ENCODE measurements around the gene PSMG4.

GRCh38 chr6:3277251-3277650 lies 18.5 kb downstream of the PSMG4 start:
- TF ChIP-seq POLR2AphosphoS5 (IDR thresholded peaks at IDR 0.05; ENCODE audit: low read depth, low read length) (no peak), CTCF (IDR thresholded peaks at IDR 0.05 in 2 of 3, conservative IDR thresholded peaks at IDR 0.05 in 1 of 3; ENCODE audit: borderline replicate concordance in 1 of 3, insufficient read depth in 1 of 3, low read depth in 2 of 3, low read length in 2 of 3) (no peak), POLR2A (IDR thresholded peaks at IDR 0.05; ENCODE audit: borderline replicate concordance, extremely low read depth, insufficient read depth, insufficient read length) (no peak), EZH2 (IDR thresholded peaks at IDR 0.05) (no peak), JUND (IDR thresholded peaks at IDR 0.05) (no peak), ZNF274 (IDR thresholded peaks at IDR 0.05; ENCODE audit: low read depth, low read length) (no peak), YY1 (IDR thresholded peaks at IDR 0.05; ENCODE audit: extremely low read depth, insufficient replicate concordance, low read depth, low read length) (no peak), REST (IDR thresholded peaks at IDR 0.05; ENCODE audit: low read depth) (no peak)
- TF ChIP-seq, protein P1, sequence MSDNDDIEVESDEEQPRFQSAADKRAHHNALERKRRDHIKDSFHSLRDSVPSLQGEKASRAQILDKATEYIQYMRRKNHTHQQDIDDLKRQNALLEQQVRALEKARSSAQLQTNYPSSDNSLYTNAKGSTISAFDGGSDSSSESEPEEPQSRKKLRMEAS (IDR thresholded peaks at IDR 0.05): no peak
